HepG2 (cell line): ENCODE measurements around the gene EPN2. TPM values are rescaled to one million over a fixed set of nuclear protein-coding genes. Genes with fewer than 3 reads are reported as not detected.

Experiments
- DBP ChIP-seq: sonication (generic); formaldehyde crosslinking; IDR thresholded peaks from 2 replicates; pipeline ENCODE4 v1.4.0; 2020; ENCODE audit warnings: missing genetic modification reagents; ENCODE audit errors: not compliant biosample characterization
- GZF1 ChIP-seq: sonication (generic); formaldehyde crosslinking; IDR thresholded peaks from 2 replicates; pipeline ENCODE4 v1.5.1; 2020; ENCODE audit warnings: mild to moderate bottlenecking, missing genetic modification reagents
- HNF1B ChIP-seq: sonication (generic); formaldehyde crosslinking; IDR thresholded peaks from 2 replicates; pipeline ENCODE4 v1.5.1; 2020; ENCODE audit warnings: mild to moderate bottlenecking, moderate library complexity, missing genetic modification reagents
- PRDM4 ChIP-seq: sonication (generic); formaldehyde crosslinking; IDR thresholded peaks from 2 replicates; pipeline ENCODE4 v1.9.0; 2021; ENCODE audit warnings: missing genetic modification reagents, borderline replicate concordance
- RARG ChIP-seq: sonication (generic); formaldehyde crosslinking; IDR thresholded peaks from 2 replicates; pipeline ENCODE4 v1.4.0; 2020; ENCODE audit warnings: low read depth, mild to moderate bottlenecking, missing genetic modification reagents
- REST ChIP-seq, 2 experiments: IDR thresholded peaks; 2 replicates each; pipeline ENCODE4 v1.6.1; 2011 to 2012; ENCODE audit warnings: low read length in 2 of 2, borderline replicate concordance in 1 of 2, low read depth in 1 of 2, mild to moderate bottlenecking in 1 of 2, moderate library complexity in 1 of 2
- SMYD3 ChIP-seq: sonication (generic); formaldehyde crosslinking; IDR thresholded peaks from 2 replicates; pipeline ENCODE4 v1.8.1; 2023; ENCODE audit warnings: mild to moderate bottlenecking, missing genetic modification reagents
- ZBTB14 ChIP-seq: sonication (generic); formaldehyde crosslinking; IDR thresholded peaks from 2 replicates; pipeline ENCODE4 v1.4.0; 2020; ENCODE audit warnings: missing genetic modification reagents
- ZBTB39 ChIP-seq: sonication (generic); formaldehyde crosslinking; IDR thresholded peaks from 2 replicates; pipeline ENCODE4 v1.5.0; 2020; ENCODE audit warnings: missing genetic modification reagents
- ZFY ChIP-seq: sonication (generic); formaldehyde crosslinking; IDR thresholded peaks from 2 replicates; pipeline ENCODE4 v1.4.0; 2020; ENCODE audit warnings: missing genetic modification reagents
- ZNF335 ChIP-seq: sonication (generic); formaldehyde crosslinking; IDR thresholded peaks from 2 replicates; pipeline ENCODE4 v1.4.0; 2020; ENCODE audit warnings: missing genetic modification reagents
- ZNF512 ChIP-seq: sonication (generic); formaldehyde crosslinking; IDR thresholded peaks from 2 replicates; pipeline ENCODE4 v1.4.0; 2020; ENCODE audit warnings: mild to moderate bottlenecking, missing genetic modification reagents
- polyA plus RNA-seq, 8 experiments: library from polyadenylated mRNA; depleted of rRNA in 3 of 8; stranded (reverse) in 7 of 8; unstranded in 1 of 8; fragments of >200 nt; fragmentation: Illumina TruSeq in 4 of 8; extraction: Trizol in 4 of 8; gene quantifications; 2 replicates each; pipeline versions ENCODE4 v1.2.1 to v1.2.3, GENCODE V29; 2011 to 2016; ENCODE audit warnings: low read depth in 4 of 8, missing spikeins in 1 of 8, mixed read lengths in 1 of 8; ENCODE audit not compliant: insufficient read depth in 1 of 8
- total RNA-seq, 5 experiments: library from RNA; depleted of rRNA; stranded (reverse); fragments of >200 nt; fragmentation: Illumina TruSeq; extraction: Trizol; gene quantifications; 2 replicates each; pipeline ENCODE4 v1.2.3, GENCODE V29; 2016; ENCODE audit warnings: low read depth in 1 of 5

Gene EPN2
- total and polyA plus RNA-seq, 2 of the 13 experiments (the other 11 are each of a cell fraction or from before 2014, with no cell fraction given) = 7.8 to 19.2 TPM

GRCh38 chr17:19362277-19363113 lies 125.3 kb downstream of the EPN2 start, which contains the start of gene B9D1 (continued):
- TF ChIP-seq ZBTB39 = 0 out of 2 replicates have a peak, but pooled peaks have one; percentile 24
- no peak for TF ChIP-seq ZNF512
- peak; percentile 54; the same call in 1 of the 2 replicates for TF ChIP-seq ZBTB14 (CRISPR knock-in tag)
- TF ChIP-seq PRDM4 (CRISPR knock-in tag) = no peak
- no peak for TF ChIP-seq DBP (CRISPR knock-in tag)
- no peak for TF ChIP-seq REST (IDR thresholded peaks at IDR 0.05; ENCODE audit: borderline replicate concordance in 1 of 2, low read depth in 1 of 2, low read length in 2 of 2)
- peak; percentile 71; the same call in 1 of the 2 replicates for TF ChIP-seq HNF1B (CRISPR knock-in tag)
- TF ChIP-seq ZNF335 (CRISPR knock-in tag) = 0 out of 2 replicates have a peak, but pooled peaks have one; percentile 35
- TF ChIP-seq RARG (CRISPR knock-in tag) = no peak
- 0 out of 2 replicates have a peak, but pooled peaks have one; percentile 82 for TF ChIP-seq SMYD3 (CRISPR knock-in tag)
- TF ChIP-seq ZFY (CRISPR knock-in tag) = peak; percentile 81
- no peak for TF ChIP-seq GZF1 (CRISPR knock-in tag)
